ENCODE data around the gene TRIML1. TPM values are rescaled to one million over a fixed set of nuclear protein-coding genes. Genes with fewer than 3 reads are reported as not detected.

The TRIML1 gene
- total and polyA plus RNA-seq, 4 donors = not detected

- Histone ChIP-seq H3K36me3 (ENCODE audit: control insufficient read depth in 4 of 4, insufficient read depth in 4 of 4, low read length in 4 of 4) (no peaks in the 10 kb centered on the region), H3K9ac (ENCODE audit: insufficient read depth in 1 of 2, low read length in 2 of 2) (no peak overlapping the region), H3K4me3 (no peak overlapping the region), H3K9me3 (ENCODE audit: control insufficient read depth in 4 of 4, insufficient read depth in 3 of 4, low read length in 3 of 4) (peaks cover 0 to 3% (median 0%) of the 10 kb centered on the region in 4 donors), H3K27ac (ENCODE audit: low read depth in 1 of 2, low read length in 1 of 2) (no peak overlapping the region), H3K27me3 (ENCODE audit: control insufficient read depth in 3 of 3, insufficient read depth in 3 of 3, low read length in 2 of 3) (no peaks in the 10 kb centered on the region), H3K4me1 (ENCODE audit: control insufficient read depth in 5 of 5, insufficient read depth in 5 of 5, low read length in 5 of 5) (no peaks in the 10 kb centered on the region)
- DNase-seq (no peak), ATAC-seq (ENCODE audit: insufficient read depth, low FRiP score) (no peak)
- WGBS, 2 donors = 90% methylated on average over 5 of the region's 5 CpGs
- no peak for TF ChIP-seq CTCF (IDR thresholded peaks at IDR 0.05; ENCODE audit: control extremely low read depth, extremely low read depth)
Measured at GRCh38 chr4:188177997-188178675, 38.9 kb downstream of the TRIML1 start.

- TF ChIP-seq CTCF (IDR thresholded peaks at IDR 0.05; ENCODE audit: control extremely low read depth, extremely low read depth) = no peak
- no peak overlapping the region for H3K4me3 ChIP-seq
- 92 to 97% methylated on average over 21 to 28 of the region's 28 CpGs for WGBS, 2 donors
- H3K4me1 ChIP-seq (ENCODE audit: control insufficient read depth in 5 of 5, insufficient read depth in 5 of 5, low read length in 5 of 5) = no peaks in the 10 kb centered on the region
- H3K27ac ChIP-seq (ENCODE audit: low read depth in 1 of 2, low read length in 1 of 2) = no peak overlapping the region
- no peaks in the 10 kb centered on the region for H3K27me3 ChIP-seq (ENCODE audit: control insufficient read depth in 3 of 3, insufficient read depth in 3 of 3, low read length in 2 of 3)
- DNase-seq (no peak), ATAC-seq (ENCODE audit: insufficient read depth, low FRiP score) (no peak)
- no peaks in the 10 kb centered on the region for H3K36me3 ChIP-seq (ENCODE audit: control insufficient read depth in 4 of 4, insufficient read depth in 4 of 4, low read length in 4 of 4)
- H3K9ac ChIP-seq (ENCODE audit: insufficient read depth in 1 of 2, low read length in 2 of 2) = no peak overlapping the region
- H3K9me3 ChIP-seq (ENCODE audit: control insufficient read depth in 4 of 4, insufficient read depth in 3 of 4, low read length in 3 of 4) = peaks cover 0 to 3% (median 0%) of the 10 kb centered on the region in 4 donors
Measured at GRCh38 chr4:188178806-188179205, 39.6 kb downstream of the TRIML1 start.

- Histone ChIP-seq H3K4me1 (ENCODE audit: control insufficient read depth in 5 of 5, insufficient read depth in 5 of 5, low read length in 5 of 5) (no peaks in the 10 kb centered on the region), H3K27me3 (ENCODE audit: control insufficient read depth in 3 of 3, insufficient read depth in 3 of 3, low read length in 2 of 3) (peaks cover 0 to 2% (median 0%) of the 10 kb centered on the region in 3 donors), H3K4me3 (no peak overlapping the region), H3K9ac (ENCODE audit: insufficient read depth in 1 of 2, low read length in 2 of 2) (no peak overlapping the region), H3K9me3 (ENCODE audit: control insufficient read depth in 4 of 4, insufficient read depth in 3 of 4, low read length in 3 of 4) (peaks cover 0 to 2% (median 0%) of the 10 kb centered on the region in 4 donors), H3K36me3 (ENCODE audit: control insufficient read depth in 4 of 4, insufficient read depth in 4 of 4, low read length in 4 of 4) (no peaks in the 10 kb centered on the region), H3K27ac (ENCODE audit: low read depth in 1 of 2, low read length in 1 of 2) (no peak overlapping the region)
- ATAC-seq (ENCODE audit: insufficient read depth, low FRiP score) (no peak), DNase-seq (no peak)
- 89 to 91% methylated on average over 2 of the region's 2 CpGs for WGBS, 2 donors
- TF ChIP-seq CTCF (IDR thresholded peaks at IDR 0.05; ENCODE audit: control extremely low read depth, extremely low read depth) = no peak
Measured at GRCh38 chr4:188187106-188187505, 47.9 kb downstream of the TRIML1 start.

GRCh38 chr4:188190461-188190860 lies 51.2 kb downstream of the TRIML1 start:
- no peaks in the 10 kb centered on the region for H3K36me3 ChIP-seq (ENCODE audit: control insufficient read depth in 4 of 4, insufficient read depth in 4 of 4, low read length in 4 of 4)
- peaks cover 0 to 2% (median 0%) of the 10 kb centered on the region in 3 donors for H3K27me3 ChIP-seq (ENCODE audit: control insufficient read depth in 3 of 3, insufficient read depth in 3 of 3, low read length in 2 of 3)
- no peak for TF ChIP-seq CTCF (IDR thresholded peaks at IDR 0.05; ENCODE audit: control extremely low read depth, extremely low read depth)
- 76% methylated on average over 3 of the region's 3 CpGs for WGBS, 2 donors
- ATAC-seq (ENCODE audit: insufficient read depth, low FRiP score) = no peak
- peak in 2 of 3 donors; percentile 3 to 22 for DNase-seq
- H3K9me3 ChIP-seq (ENCODE audit: control insufficient read depth in 4 of 4, insufficient read depth in 3 of 4, low read length in 3 of 4) = no peaks in the 10 kb centered on the region
- no peak overlapping the region for H3K4me3 ChIP-seq
- no peak overlapping the region for H3K9ac ChIP-seq (ENCODE audit: insufficient read depth in 1 of 2, low read length in 2 of 2)
- H3K27ac ChIP-seq (ENCODE audit: low read depth in 1 of 2, low read length in 1 of 2) = no peak overlapping the region
- no peaks in the 10 kb centered on the region for H3K4me1 ChIP-seq (ENCODE audit: control insufficient read depth in 5 of 5, insufficient read depth in 5 of 5, low read length in 5 of 5)

All from lung (tissue), 12 donors.